Parathyroid adenoma (tissue), 2 donors: ENCODE data around the gene CPT2.

Source experiments
- H2AFZ ChIP-seq: fragments of 300-600 bp; sonication (generic); one replicate; pipeline ENCODE4 v1.7.0; 2017; ENCODE audit warnings: antibody characterized with exemption, mild to moderate bottlenecking
- H3K27ac ChIP-seq: fragments of 300-600 bp; sonication (generic); one replicate; pipeline ENCODE4 v1.7.0; 2017
- H3K27me3 ChIP-seq: fragments of 300-600 bp; sonication (generic); one replicate; pipeline ENCODE4 v1.7.0; 2017; ENCODE audit warnings: low read length; ENCODE audit not compliant: control insufficient read depth, insufficient read depth
- H3K36me3 ChIP-seq: fragments of 300-600 bp; sonication (generic); one replicate; pipeline ENCODE4 v1.7.0; 2017; ENCODE audit warnings: low read length; ENCODE audit not compliant: control insufficient read depth, insufficient read depth
- H3K4me1 ChIP-seq: fragments of 300-600 bp; sonication (generic); one replicate; pipeline ENCODE4 v1.7.0; 2017; ENCODE audit warnings: control low read depth
- H3K4me2 ChIP-seq: fragments of 300-600 bp; sonication (generic); one replicate; pipeline ENCODE4 v1.7.0; 2017; ENCODE audit warnings: low read length
- H3K4me3 ChIP-seq: fragments of 300-600 bp; sonication (generic); one replicate; pipeline ENCODE4 v1.7.0; 2017; ENCODE audit warnings: low read depth, low read length
- H3K79me2 ChIP-seq: fragments of 300-600 bp; sonication (generic); one replicate; pipeline ENCODE4 v1.7.0; 2017; ENCODE audit warnings: control low read depth
- H3K9ac ChIP-seq: fragments of 300-600 bp; sonication (generic); one replicate; pipeline ENCODE4 v1.7.0; 2017; ENCODE audit warnings: mild to moderate bottlenecking
- H3K9me3 ChIP-seq: fragments of 300-600 bp; sonication (generic); one replicate; pipeline ENCODE4 v1.7.0; 2017; ENCODE audit warnings: low read length; ENCODE audit not compliant: control insufficient read depth
- CTCF ChIP-seq: fragments of 300-600 bp; sonication (generic); IDR thresholded peaks from one replicate; pipeline ENCODE4 v1.7.0; 2017; ENCODE audit warnings: antibody characterized with exemption, mild to moderate bottlenecking
- donor health status: primary hyperparathyroidism.

Gene CPT2

DNA sequence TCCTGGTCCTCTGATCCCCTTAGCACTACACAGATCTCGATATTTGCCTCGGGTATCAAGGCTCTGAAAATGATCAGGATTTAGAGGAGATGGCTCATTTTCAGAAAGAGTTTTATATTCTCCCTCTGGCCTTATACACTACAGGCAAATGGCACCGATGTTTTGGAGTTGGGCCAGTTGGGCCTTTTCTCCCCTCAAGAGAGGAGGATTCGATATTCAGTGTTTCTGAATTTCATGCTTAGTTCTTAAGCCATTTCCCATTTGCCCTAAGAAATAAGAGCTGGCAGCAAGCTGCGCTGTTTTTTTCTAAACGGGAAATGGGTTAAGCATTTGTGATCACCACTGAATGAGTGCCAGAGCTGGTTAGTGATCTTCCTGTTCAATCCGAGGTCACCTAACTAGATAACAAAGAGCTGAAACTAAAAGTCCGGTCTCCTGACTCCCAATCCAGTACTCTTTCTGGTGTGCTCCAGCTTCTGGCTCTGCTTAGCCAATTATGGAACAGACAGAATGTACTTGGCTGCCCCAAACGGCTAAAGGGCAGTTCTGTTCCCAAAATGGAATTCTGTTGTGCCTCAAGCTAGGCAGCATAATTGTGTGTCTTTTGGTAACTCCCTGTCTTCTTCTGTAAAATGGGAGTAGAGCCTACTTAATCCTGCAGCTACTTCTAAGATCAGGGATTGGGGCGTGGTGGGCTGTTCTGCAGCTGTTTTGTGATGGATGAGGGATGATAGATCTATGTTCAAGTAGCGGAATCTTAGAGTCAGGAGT lies 1.2 kb upstream of the CPT2 start:
- Histone ChIP-seq H3K27ac (no peak overlapping the region), H3K36me3 (no peaks in the 10 kb centered on the region), H3K4me1 (peaks cover 11% of the 10 kb centered on the region), H3K9ac (no peak overlapping the region), H3K4me2 (no peak overlapping the region), H3K79me2 (no peaks in the 10 kb centered on the region), H3K27me3 (no peaks in the 10 kb centered on the region), H3K4me3 (no peak overlapping the region), H3K9me3 (no peaks in the 10 kb centered on the region), H2AFZ (peak overlapping the region; percentile 86)
- no peak for TF ChIP-seq CTCF

- Histone ChIP-seq H2AFZ (peak overlapping the region; percentile 86), H3K4me1 (peaks cover 11% of the 10 kb centered on the region), H3K27ac (peak overlapping the region; percentile 92), H3K36me3 (no peaks in the 10 kb centered on the region), H3K4me2 (peak overlapping the region; percentile 73), H3K9me3 (no peaks in the 10 kb centered on the region), H3K27me3 (no peaks in the 10 kb centered on the region), H3K9ac (no peak overlapping the region), H3K4me3 (peak overlapping the region; percentile 97), H3K79me2 (no peaks in the 10 kb centered on the region)
- TF ChIP-seq CTCF, result no peak
Observed at GRCh38 chr1:53196017-53196484, 573 bp upstream of the CPT2 start.

DNA sequence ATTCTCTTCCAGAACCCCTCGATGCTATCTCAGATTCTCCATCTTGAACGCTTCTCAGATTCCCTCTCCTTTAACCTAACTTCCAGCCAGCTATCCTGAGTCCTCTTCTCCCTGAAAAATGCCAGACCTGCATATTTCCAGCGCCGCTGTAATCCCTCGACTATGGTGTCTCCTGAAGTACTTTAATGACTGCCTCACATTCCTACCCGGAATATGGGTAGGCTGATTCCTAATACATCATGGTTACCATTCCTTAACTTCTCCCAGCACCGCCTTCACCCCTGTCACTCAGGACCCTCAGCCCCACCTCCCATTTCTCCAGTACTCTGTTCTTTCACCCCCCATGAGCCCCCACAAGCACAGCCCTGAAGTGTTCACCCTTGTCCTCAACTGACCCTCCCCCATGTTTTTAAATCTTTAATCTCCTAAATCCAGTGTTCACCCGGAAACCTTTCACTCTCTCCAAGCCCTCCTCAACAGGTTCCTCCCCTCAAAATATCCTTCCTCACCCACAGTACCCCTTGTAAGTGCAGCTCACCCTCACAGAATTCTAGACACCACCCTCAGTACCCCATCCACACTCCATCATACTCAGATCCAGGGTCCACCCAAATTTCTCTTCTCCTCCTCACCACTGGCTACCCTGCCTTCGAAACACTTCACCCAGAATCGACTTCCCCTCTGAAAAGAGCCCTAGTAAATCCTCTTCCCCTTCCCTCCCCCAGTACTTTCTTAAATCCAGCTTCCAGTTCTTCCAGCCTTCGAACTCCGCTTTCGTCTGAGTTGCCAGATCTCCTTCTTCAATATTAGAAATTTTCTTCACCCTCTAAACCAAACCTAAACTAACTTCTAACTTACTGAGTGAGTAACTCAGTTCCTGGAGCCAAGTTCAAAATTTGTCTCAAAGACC lies 922 bp downstream of the CPT2 start:
- no peak for TF ChIP-seq CTCF
- H3K9me3 ChIP-seq, result no peaks in the 10 kb centered on the region
- peak overlapping the region; percentile 97 for H3K4me3 ChIP-seq
- H3K9ac ChIP-seq, result peak overlapping the region; percentile 99
- H3K79me2 ChIP-seq, result no peaks in the 10 kb centered on the region
- H3K4me2 ChIP-seq, result peak overlapping the region; percentile 93
- peak overlapping the region; percentile 92 for H3K27ac ChIP-seq
- no peaks in the 10 kb centered on the region for H3K36me3 ChIP-seq
- peak overlapping the region; percentile 86 for H2AFZ ChIP-seq
- peaks cover 11% of the 10 kb centered on the region for H3K4me1 ChIP-seq
- no peaks in the 10 kb centered on the region for H3K27me3 ChIP-seq

DNA sequence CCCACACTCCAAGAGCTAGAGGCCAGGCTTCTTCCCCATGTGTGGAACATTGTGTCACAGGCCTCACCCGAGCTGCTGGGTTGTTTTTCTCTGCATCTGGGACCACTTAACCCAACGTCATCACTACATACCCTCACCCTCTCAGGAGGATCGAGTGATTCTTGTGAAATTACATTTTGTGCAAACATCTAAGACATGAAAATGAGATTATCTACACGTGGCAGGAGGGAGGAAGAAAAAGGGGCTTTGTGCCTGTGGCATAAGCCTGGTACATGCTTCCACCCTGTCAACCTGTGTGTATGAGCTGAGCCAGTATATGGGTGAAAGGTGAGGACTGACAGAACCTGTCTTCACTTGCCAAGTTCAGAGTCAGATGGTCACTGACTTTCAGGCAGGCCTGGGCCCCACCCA lies 1.6 kb downstream of the CPT2 start:
- peak overlapping the region; percentile 15 for H3K4me3 ChIP-seq
- H3K9ac ChIP-seq, result no peak overlapping the region
- H3K9me3 ChIP-seq, result no peaks in the 10 kb centered on the region
- H3K27ac ChIP-seq, result peak overlapping the region; percentile 92
- TF ChIP-seq CTCF, result no peak
- H3K27me3 ChIP-seq, result no peaks in the 10 kb centered on the region
- no peak overlapping the region for H2AFZ ChIP-seq
- no peaks in the 10 kb centered on the region for H3K79me2 ChIP-seq
- no peaks in the 10 kb centered on the region for H3K36me3 ChIP-seq
- peak overlapping the region; percentile 45 for H3K4me2 ChIP-seq
- peaks cover 11% of the 10 kb centered on the region for H3K4me1 ChIP-seq
